Activated CD4-positive, alpha-beta T cell treated with anti-CD3 and anti-CD28 coated beads, Interleukin-2, amount 50 U/mL, for 24 hours (primary cell): ENCODE results near the gene ATXN10.
"Not testable (repeated sequence)": the region's sequence is repeated elsewhere in the genome, so short reads cannot be mapped to it uniquely, and the experiment has no call there.

Source experiments
- DNase-seq, 2 donors: peaks; one replicate each; pipeline ENCODE4 v3.0.0-alpha.2; 2020; ENCODE audit warnings: low read depth in 1 of 2, low spot score in 1 of 2

ATXN10 gene

GRCh38 chr22:45704648-45705047 is 33.0 kb downstream of the ATXN10 start:
- DNase-seq, result no peak

GRCh38 chr22:45707605-45708004 is 36.0 kb downstream of the ATXN10 start:
- DNase-seq, result no peak

GRCh38 chr22:45708145-45708544 is 36.5 kb downstream of the ATXN10 start:
- no peak for DNase-seq

GRCh38 chr22:45709060-45709739 is 37.6 kb downstream of the ATXN10 start:
- no peak for DNase-seq

- DNase-seq, result no peak
These were observed 38.2 kb downstream of the ATXN10 start for GRCh38 chr22:45709866-45710265.

- DNase-seq, result no peak
These were observed 38.8 kb downstream of the ATXN10 start for GRCh38 chr22:45710469-45710868.

GRCh38 chr22:45714390-45714789 is 42.8 kb downstream of the ATXN10 start:
- not testable (repeated sequence) for DNase-seq

- no peak for DNase-seq
These were observed 46.2 kb downstream of the ATXN10 start for GRCh38 chr22:45717789-45718188.

- no peak for DNase-seq
These were observed 46.8 kb downstream of the ATXN10 start for GRCh38 chr22:45718391-45718790.

GRCh38 chr22:45720839-45721378 is 49.3 kb downstream of the ATXN10 start:
- no peak for DNase-seq

- DNase-seq, result no peak
These were observed 50.4 kb downstream of the ATXN10 start for GRCh38 chr22:45722006-45722405.

- no peak for DNase-seq
These were observed 54.4 kb downstream of the ATXN10 start for GRCh38 chr22:45726081-45726480.

- DNase-seq, result no peak
These were observed 59.6 kb downstream of the ATXN10 start for GRCh38 chr22:45731041-45731797.

GRCh38 chr22:45731798-45732495 is 60.3 kb downstream of the ATXN10 start:
- no peak for DNase-seq

GRCh38 chr22:45735273-45735672 is 63.6 kb downstream of the ATXN10 start:
- no peak for DNase-seq

GRCh38 chr22:45738206-45738605 is 66.6 kb downstream of the ATXN10 start:
- no peak for DNase-seq

GRCh38 chr22:45740236-45740635 is 68.6 kb downstream of the ATXN10 start:
- DNase-seq, result no peak

GRCh38 chr22:45742866-45743450 is 71.3 kb downstream of the ATXN10 start:
- no peak for DNase-seq

GRCh38 chr22:45743687-45744086 is 72.1 kb downstream of the ATXN10 start:
- DNase-seq, result no peak

- DNase-seq, result no peak
These were observed 72.8 kb downstream of the ATXN10 start for GRCh38 chr22:45744442-45744841.

GRCh38 chr22:45750626-45751025 is 79.0 kb downstream of the ATXN10 start:
- DNase-seq, result no peak
